K562 (cell line): ENCODE measurements around the gene EPB41L2. TPM values are rescaled to one million over a fixed set of nuclear protein-coding genes. Genes with fewer than 3 reads are reported as not detected.
A peak's percentile ranks its signal among the peaks of the same experiment; 100 is the strongest.

Experiments
- ARNT ChIP-seq, 2 experiments: fragments of 450-650 bp; IDR thresholded peaks; 2 replicates each; pipeline ENCODE4 v1.6.1; 2016; ENCODE audit warnings: mild to moderate bottlenecking in 1 of 2
- ATF1 ChIP-seq, 2 experiments: fragments of 450-650 bp in 1 of 2; IDR thresholded peaks; 2 replicates each; pipeline ENCODE4 v1.6.1; 2016; ENCODE audit warnings: missing compliant biosample characterization in 1 of 2, missing genetic modification characterization in 1 of 2
- ATF4 ChIP-seq: fragments of 450-650 bp; formaldehyde crosslinking; IDR thresholded peaks from 2 replicates; pipeline ENCODE4 v1.4.0; 2022; ENCODE audit warnings: mild to moderate bottlenecking, moderate library complexity
- CBX5 ChIP-seq: IDR thresholded peaks from 2 replicates; pipeline ENCODE4 v1.6.1; 2014; ENCODE audit warnings: low read depth, borderline replicate concordance
- CTBP1 ChIP-seq: fragments of 450-650 bp; IDR thresholded peaks from 2 replicates; pipeline ENCODE4 v1.6.1; 2016; ENCODE audit warnings: borderline replicate concordance
- ELK3 ChIP-seq: fragments of 450-650 bp; formaldehyde crosslinking; IDR thresholded peaks from 2 replicates; pipeline ENCODE4 v1.4.0; 2020; ENCODE audit warnings: mild to moderate bottlenecking
- HDAC6 ChIP-seq: IDR thresholded peaks from 2 replicates; pipeline ENCODE4 v1.6.1; 2012; ENCODE audit warnings: low read depth, mild to moderate bottlenecking, control low read depth, inconsistent platforms, low read length, moderate library complexity
- MBD2 ChIP-seq: sonication (generic); IDR thresholded peaks from 2 replicates; pipeline ENCODE4 v1.6.1; 2016; ENCODE audit warnings: low read depth, borderline replicate concordance
- NR2C2 ChIP-seq, 2 experiments: fragments of 200-800 bp in 1 of 2; sonication (Bioruptor generic) in 1 of 2; sonication (generic) in 1 of 2; formaldehyde crosslinking in 1 of 2; IDR thresholded peaks; 2 replicates each; pipeline versions ENCODE4 v1.6.1 to v1.8.0; 2016 to 2022; ENCODE audit warnings: mild to moderate bottlenecking in 1 of 2, missing compliant biosample characterization in 1 of 2, missing genetic modification characterization in 1 of 2, missing genetic modification reagents in 1 of 2
- PHF21A ChIP-seq: fragments of 450-650 bp; IDR thresholded peaks from 2 replicates; pipeline ENCODE4 v1.6.1; 2017; ENCODE audit warnings: low read depth, borderline replicate concordance
- POLR2A ChIP-seq: fragments of 450-650 bp; conservative IDR thresholded peaks from 2 replicates; pipeline ENCODE4 v1.6.1; 2016
- POLR2H ChIP-seq: IDR thresholded peaks from 2 replicates; pipeline ENCODE4 v1.6.1; 2016; ENCODE audit warnings: missing genetic modification characterization, low read depth, mild to moderate bottlenecking, control low read depth, missing compliant biosample characterization, moderate library complexity
- RBFOX2 ChIP-seq: fragments of 200-400 bp; formaldehyde crosslinking; IDR thresholded peaks from 2 replicates; pipeline ENCODE4 v1.6.1; 2017; ENCODE audit warnings: low read depth, mild to moderate bottlenecking, low read length, moderate library complexity
- SMC3 ChIP-seq: conservative IDR thresholded peaks from 2 replicates; pipeline ENCODE4 v1.6.1; 2011; ENCODE audit warnings: low read depth, low read length, improper control_type of control experiment; ENCODE audit not compliant: insufficient read depth
- TAF1 ChIP-seq: IDR thresholded peaks from 2 replicates; pipeline ENCODE4 v1.6.1; 2011; ENCODE audit warnings: mild to moderate bottlenecking, low read length, moderate library complexity; ENCODE audit not compliant: insufficient read depth, control insufficient read depth, severe bottlenecking; ENCODE audit errors: extremely low read depth
- U2AF1 ChIP-seq: fragments of 200-400 bp; formaldehyde crosslinking; optimal IDR thresholded peaks from 2 replicates; pipeline ENCODE3; 2017; ENCODE audit warnings: mild to moderate bottlenecking, low read depth, low read length, moderate library complexity
- ZNF134 ChIP-seq: fragments of 250-450 bp; sonication (Bioruptor Pico); conservative IDR thresholded peaks from 2 replicates; pipeline ENCODE4 v1.4.0; 2020
- ZNF511 ChIP-seq: sonication (generic); formaldehyde crosslinking; IDR thresholded peaks from 2 replicates; pipeline ENCODE4 v1.8.0; 2022; ENCODE audit warnings: mild to moderate bottlenecking, missing genetic modification reagents
- ZNF780A ChIP-seq: fragments of 250-450 bp; sonication (Bioruptor Pico); IDR thresholded peaks from 2 replicates; pipeline ENCODE4 v1.5.0; 2021; ENCODE audit warnings: mild to moderate bottlenecking
- polyA plus RNA-seq, 8 experiments: library from polyadenylated mRNA; depleted of rRNA in 4 of 8; stranded (reverse) in 5 of 8; unstranded in 3 of 8; fragments of >200 nt; fragmentation: Nextera tagmentation in 2 of 8; fragmentation: Illumina TruSeq in 1 of 8; extraction: Ambion mirVana in 2 of 8; extraction: Trizol in 1 of 8; gene quantifications; 2 replicates each; pipeline versions ENCODE4 v1.2.1 to v1.2.3, GENCODE V29; 2011 to 2014; ENCODE audit warnings: inconsistent platforms in 1 of 8, missing spikeins in 1 of 8
- total RNA-seq, 7 experiments: library from RNA; depleted of rRNA in 6 of 7; stranded (reverse); fragments of >200 nt in 6 of 7; fragmentation: Illumina TruSeq in 2 of 7; extraction: Trizol in 2 of 7; gene quantifications; 2 replicates each; pipeline versions ENCODE4 v1.2.1 to v1.2.3, GENCODE V29; 2011 to 2021; ENCODE audit warnings: low replicate concordance in 1 of 7
- TF ChIP-seq, protein P1 (sequence below): fragments of 200-400 bp; formaldehyde crosslinking; IDR thresholded peaks from 2 replicates; pipeline ENCODE4 v1.6.1; 2017; ENCODE audit warnings: mild to moderate bottlenecking, low read depth, low read length, moderate library complexity
- TF ChIP-seq, protein P2 (sequence below): fragments of 450-650 bp; IDR thresholded peaks from 2 replicates; pipeline ENCODE4 v1.6.1; 2017; ENCODE audit warnings: antibody characterized with exemption

The EPB41L2 gene
- total and polyA plus RNA-seq, 9 of the 15 experiments (the other 6 are each of a cell fraction or from before 2014, with no cell fraction given) = 5.1 to 53.6 (median 25.0) TPM

- TF ChIP-seq, protein P1, sequence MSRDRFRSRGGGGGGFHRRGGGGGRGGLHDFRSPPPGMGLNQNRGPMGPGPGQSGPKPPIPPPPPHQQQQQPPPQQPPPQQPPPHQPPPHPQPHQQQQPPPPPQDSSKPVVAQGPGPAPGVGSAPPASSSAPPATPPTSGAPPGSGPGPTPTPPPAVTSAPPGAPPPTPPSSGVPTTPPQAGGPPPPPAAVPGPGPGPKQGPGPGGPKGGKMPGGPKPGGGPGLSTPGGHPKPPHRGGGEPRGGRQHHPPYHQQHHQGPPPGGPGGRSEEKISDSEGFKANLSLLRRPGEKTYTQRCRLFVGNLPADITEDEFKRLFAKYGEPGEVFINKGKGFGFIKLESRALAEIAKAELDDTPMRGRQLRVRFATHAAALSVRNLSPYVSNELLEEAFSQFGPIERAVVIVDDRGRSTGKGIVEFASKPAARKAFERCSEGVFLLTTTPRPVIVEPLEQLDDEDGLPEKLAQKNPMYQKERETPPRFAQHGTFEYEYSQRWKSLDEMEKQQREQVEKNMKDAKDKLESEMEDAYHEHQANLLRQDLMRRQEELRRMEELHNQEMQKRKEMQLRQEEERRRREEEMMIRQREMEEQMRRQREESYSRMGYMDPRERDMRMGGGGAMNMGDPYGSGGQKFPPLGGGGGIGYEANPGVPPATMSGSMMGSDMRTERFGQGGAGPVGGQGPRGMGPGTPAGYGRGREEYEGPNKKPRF = no peak
- TF ChIP-seq ZNF134 (CRISPR knock-in tag) (no peak), CTBP1 (0 out of 2 replicates have a peak, but pooled peaks have one; percentile 14), ZNF511 (CRISPR knock-in tag) (no peak), MBD2 (no peak), ZNF780A (no peak), ATF1 (CRISPR knock-in tag; IDR thresholded peaks at IDR 0.05) (no peak), ATF1 (tag; IDR thresholded peaks at IDR 0.05) (no peak), POLR2H (peak; percentile 23), ELK3 (CRISPR knock-in tag) (no peak), TAF1 (peak; percentile 55), NR2C2 (CRISPR knock-in tag; IDR thresholded peaks at IDR 0.05) (no peak), NR2C2 (tag; IDR thresholded peaks at IDR 0.05) (peak; percentile 28; the same call in 1 of the 2 replicates), RBFOX2 (peak; percentile 77), POLR2A (peak; percentile 54; the same call in 1 of the 2 replicates), HDAC6 (no peak), PHF21A (peak; percentile 22; the same call in 1 of the 2 replicates), SMC3 (no peak), ARNT (IDR thresholded peaks at IDR 0.05) (no peak), ATF4 (CRISPR knock-in tag) (no peak), CBX5 (no peak), U2AF1 (no peak)
- TF ChIP-seq, protein P2, sequence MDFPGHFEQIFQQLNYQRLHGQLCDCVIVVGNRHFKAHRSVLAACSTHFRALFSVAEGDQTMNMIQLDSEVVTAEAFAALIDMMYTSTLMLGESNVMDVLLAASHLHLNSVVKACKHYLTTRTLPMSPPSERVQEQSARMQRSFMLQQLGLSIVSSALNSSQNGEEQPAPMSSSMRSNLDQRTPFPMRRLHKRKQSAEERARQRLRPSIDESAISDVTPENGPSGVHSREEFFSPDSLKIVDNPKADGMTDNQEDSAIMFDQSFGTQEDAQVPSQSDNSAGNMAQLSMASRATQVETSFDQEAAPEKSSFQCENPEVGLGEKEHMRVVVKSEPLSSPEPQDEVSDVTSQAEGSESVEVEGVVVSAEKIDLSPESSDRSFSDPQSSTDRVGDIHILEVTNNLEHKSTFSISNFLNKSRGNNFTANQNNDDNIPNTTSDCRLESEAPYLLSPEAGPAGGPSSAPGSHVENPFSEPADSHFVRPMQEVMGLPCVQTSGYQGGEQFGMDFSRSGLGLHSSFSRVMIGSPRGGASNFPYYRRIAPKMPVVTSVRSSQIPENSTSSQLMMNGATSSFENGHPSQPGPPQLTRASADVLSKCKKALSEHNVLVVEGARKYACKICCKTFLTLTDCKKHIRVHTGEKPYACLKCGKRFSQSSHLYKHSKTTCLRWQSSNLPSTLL = no peak
Observed at GRCh38 chr6:131063028-131063763, at the start of gene EPB41L2 (continued).
